GM18511 (cell line): ENCODE measurements around the gene KCND1.

Source experiments
- ATAC-seq: cut with Tn5 transposase; IDR thresholded peaks from one replicate; pipeline ENCODE4 v1.9.1; 2021; ENCODE audit warnings: mild to moderate bottlenecking, moderate library complexity; ENCODE audit not compliant: unreplicated experiment

The KCND1 gene

DNA sequence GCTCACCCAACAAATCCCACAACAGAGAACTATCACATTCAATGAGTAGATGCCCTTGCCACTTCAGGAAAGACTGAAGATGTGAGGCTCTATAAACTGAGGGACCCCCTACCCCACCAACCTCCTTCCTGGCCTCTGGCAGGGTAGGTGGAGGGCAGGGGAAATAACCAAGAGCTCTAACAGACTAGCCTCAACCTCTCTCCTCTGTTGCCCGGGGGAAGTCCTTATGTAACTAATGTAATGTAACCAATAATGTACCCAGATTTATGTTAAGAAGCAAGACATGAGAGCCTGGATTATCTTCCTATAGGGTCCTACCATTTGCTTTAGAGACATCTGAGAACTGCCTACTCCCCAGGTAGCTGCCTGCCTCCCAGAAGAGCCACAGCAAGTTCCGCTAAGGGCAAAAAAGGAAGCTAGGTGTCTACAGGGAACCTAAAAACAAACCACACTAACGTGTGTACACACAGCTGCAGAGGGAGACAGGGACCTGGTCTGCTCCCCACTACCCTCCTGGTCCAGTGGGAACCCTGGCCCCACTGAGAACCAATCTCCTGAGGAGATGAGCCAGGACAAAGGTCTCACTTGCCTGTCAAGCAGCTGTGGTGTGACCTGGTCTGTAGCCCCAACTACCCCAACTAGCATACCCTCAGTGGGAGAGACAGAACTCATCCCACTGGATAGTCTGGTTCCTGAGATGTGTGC, 32.0 kb downstream of the KCND1 start:
- no peak for ATAC-seq

DNA sequence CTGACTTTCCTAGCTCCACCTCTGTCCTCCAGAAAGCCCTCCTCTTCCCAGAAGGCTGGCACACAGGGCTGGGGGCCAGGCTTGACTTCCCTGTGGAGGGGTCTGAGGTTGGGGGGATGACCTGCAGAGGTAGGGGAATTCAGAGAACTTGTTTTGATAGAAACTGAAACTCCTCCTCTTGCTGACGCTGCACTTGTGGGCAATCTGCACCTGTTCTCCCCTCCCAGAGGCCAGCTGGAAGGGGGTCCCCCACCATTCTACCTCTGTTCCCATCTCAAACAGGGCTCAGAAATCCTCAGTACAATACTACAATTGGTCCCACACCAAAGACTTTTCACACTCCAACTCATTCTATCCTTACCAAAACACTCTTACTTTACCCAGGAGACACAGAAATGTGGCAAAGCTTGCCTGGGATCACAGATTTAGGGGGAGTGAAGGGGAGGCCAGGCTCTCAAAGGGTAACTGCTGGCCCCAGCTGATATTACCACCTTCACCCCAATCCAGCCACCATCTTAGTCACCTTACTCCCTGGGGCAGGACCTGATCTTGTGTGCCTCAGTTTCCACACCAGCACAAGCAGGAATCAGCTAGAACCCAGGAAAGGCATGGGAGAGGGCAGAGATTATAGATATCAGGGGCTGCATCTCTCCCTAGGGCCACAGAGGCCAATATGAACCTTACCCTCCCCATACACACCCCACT, 32.8 kb downstream of the KCND1 start:
- ATAC-seq, result peak; percentile 52

DNA sequence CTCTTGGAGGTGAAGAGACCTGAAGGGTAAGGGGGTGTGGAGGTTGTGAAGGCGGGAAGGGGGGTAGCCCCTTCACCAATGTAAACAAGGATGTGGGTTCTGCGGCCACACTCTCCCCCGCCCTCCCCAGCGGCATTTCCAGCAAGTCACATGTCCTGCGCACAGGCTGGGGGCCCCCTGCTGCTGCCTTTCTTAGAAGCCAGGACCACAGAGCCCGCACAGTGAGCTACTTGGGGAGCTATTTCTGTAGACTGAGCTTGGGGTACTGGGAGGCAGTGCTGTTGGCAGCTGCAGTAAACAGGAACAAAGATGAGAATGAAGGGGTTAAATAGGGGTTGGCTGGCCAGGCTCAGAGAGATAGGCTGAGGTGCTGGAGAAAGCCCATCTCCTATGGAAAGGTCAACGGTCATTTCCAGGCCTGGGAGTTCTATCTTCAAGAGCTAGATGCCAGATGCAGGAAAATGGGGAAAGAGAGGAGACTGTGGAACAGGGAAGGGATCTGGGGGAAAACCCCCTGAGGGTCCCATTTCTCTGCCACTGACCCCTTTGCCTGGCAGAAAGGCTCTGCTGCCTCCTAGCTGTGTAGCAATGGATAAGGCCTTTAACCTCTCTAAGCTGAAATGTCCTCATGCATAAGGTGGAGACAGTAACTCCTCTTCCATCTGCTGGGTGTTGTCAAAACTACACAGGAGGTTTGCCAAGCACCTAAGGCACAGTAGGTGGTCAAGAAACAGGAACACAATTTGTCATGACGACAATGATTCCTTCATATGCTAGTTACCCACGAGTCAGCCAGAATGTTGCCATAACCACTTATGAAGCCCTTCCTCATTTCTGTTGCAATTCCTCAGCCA, 34.4 kb downstream of the KCND1 start:
- peak; percentile 71 for ATAC-seq

GRCh38 chrX:48936429-48937053, 35.1 kb downstream of the KCND1 start:
- ATAC-seq, result no peak

DNA sequence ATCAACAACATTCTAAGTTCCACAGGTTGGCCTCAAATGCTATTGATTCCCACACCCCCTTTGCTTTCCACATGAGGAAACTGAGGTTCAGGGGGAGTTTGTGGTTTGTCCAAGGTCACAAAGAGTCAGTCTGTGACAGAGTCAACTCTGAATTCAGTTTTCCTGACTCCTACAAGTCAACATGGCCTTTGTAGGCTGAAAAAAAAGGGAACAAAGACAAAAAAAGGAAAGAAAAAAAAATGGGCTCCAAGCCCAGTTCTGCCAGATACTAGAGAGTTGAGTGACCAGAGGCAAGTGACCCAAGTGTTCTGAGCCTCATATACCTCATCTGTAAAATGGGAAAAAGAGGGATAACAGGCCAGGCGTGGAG, 36.4 kb downstream of the KCND1 start:
- no peak for ATAC-seq

DNA sequence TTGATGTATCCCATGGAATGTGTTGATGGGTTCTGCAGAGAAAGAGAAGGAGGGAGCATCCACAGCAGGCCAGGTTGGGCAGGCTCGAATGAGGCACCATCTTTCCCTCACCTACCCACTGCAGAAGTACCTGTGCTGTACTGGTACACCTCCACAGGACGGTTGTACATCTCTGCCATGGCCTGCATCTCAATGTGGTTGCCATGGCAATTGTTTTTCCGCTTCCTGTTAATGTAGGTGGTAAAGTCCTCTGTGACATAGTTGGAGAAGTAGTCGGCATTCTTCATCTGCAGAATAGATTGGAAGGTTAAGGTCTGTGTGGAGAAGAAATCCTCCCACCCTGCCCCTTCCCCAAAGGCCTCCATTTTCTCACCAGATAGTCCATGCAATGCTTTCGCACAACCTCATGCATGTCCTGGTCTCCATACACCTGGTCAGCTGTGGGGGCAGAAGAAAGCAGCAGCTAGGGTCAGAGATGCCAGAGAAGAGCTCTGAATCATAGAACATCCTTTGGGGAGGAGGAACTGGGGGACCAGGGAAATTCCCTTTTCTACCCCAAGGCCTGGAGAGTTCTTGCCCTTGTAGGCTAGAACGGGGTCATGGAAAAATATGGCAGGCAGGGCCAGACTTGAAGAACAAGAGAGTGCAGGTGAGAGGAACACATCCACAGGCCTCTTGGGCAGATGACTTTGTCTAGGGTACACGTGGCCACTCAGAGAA, 36.9 kb downstream of the KCND1 start:
- no peak for ATAC-seq

DNA sequence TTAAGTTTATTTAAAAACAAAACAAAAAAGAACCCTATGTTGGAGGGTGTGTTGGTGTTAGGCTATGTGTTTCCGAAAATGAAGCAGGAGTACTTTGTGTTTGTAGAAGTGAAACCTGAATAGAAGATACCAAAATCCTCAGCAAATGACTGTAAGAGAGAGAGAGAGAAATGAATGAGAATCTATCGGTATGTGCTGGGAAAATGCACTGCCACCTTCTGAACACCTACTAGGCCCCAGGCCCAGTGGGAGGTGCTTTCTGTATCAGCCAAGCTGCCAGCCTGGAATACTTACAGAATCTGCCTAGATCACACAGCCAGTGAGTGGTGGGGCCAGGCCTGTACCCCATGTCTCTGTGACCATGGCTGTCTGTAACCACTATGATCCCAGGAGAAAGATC, 37.9 kb downstream of the KCND1 start:
- ATAC-seq, result no peak

GRCh38 chrX:48927736-48928382, 43.8 kb downstream of the KCND1 start:
- ATAC-seq, result no peak

GRCh38 chrX:48927123-48927522, 44.5 kb downstream of the KCND1 start:
- ATAC-seq, result no peak

GRCh38 chrX:48924270-48924669, 47.4 kb downstream of the KCND1 start:
- no peak for ATAC-seq

- no peak for ATAC-seq
These were observed 47.9 kb downstream of the KCND1 start for GRCh38 chrX:48923771-48924170.

DNA sequence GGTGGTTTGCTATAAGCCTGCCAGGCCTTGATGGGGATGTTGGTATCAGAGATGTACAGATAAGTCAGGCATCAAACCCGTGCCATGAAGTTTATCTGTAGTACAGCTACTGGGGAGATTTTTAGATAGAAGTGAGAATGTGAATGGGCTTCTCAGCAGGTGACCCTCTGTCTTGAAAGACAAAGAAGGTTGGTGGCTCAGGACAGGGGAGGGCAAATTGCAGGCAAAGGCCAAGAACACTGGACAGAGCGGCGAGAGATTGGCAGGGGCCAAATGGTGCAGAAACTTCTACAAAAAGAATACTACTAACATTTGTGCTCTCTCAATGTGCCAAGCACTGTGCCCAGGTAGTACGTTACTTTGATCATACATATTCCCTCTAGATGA, 50.9 kb downstream of the KCND1 start:
- no peak for ATAC-seq

DNA sequence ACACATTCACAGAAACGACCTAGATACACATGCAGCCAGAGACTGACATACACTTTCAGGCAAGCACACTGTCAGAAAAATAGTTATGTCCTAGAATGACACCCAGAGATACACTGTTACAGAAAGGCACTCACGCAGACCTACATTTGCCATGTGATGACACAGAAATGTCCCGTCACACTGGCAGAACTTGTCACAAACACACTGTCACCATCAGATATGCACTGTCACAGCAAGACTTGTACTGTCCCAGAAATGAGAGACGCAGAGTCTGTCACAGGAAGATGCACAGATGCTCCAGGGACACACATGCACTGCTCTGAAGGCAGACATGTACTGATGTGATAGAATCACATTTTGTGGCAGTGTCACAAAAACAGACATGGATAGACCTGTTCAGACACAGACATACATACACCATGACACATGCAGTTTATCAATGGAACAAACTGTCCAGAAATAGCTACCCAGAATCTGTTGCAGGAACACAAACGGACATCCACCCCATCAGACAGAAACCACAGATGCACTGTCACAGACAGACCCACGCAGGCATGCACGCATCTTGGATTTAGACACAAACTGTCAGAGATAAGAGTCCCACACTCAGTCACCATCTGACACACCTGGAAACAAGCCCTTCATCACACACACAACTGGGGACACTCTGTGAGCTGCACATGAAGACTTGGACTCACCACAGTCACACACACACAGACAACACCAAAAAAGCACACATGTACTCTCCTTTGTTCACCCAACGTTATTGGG, 51.5 kb downstream of the KCND1 start:
- no peak for ATAC-seq

DNA sequence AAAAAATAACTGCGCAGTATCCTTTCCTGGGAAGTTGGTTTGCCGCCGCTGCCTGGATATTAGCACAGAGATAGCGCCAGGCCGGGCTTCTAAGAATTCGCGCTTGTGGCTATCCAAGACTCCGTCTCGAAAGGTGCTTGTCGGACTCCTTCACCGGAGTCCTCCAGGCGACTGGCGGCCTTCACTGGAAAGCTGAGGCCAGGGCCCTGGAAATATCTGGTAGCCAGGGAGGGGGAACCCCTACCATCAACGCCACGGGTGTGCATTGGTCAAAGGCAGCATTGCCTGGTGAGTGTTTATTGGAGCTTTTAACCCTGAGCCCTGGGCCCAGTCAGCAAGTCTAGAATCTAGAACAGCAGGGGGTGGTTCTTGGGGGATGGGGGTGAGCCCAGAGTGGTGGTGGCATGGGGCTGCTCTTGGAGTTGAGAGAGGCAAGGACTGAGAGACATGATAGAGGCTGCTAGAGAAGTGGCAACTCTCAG, 52.2 kb downstream of the KCND1 start:
- ATAC-seq, result peak; percentile 30

GRCh38 chrX:48918643-48919340, 52.9 kb downstream of the KCND1 start, which contains the start of gene PIM2:
Gene PIM2 (minus strand): TSS chrX:48919024. CDS start chrX:48918834, 190 bp downstream.
- ATAC-seq, result peak; percentile 79

DNA sequence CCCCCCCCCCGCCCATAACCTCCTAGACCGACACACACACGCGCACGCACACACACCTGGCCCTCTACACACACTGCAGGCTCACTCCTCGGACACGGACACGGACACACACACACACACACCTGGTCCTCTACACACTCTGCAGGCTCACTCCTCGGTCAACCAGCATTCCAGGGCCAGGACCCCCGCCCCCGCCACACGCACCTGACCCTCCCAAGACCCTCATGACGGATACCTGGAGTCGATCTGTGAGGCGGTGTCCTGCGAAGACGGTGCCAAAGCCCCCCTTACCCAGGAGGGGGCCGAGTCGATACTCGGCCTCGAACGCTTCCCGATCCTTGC, 53.4 kb downstream of the KCND1 start:
- no peak for ATAC-seq

GRCh38 chrX:48917139-48918001, 54.3 kb downstream of the KCND1 start:
- ATAC-seq, result peak; percentile 52
